Measurements from ENCODE around the gene ARRB1.
"Not testable (repeated sequence)": the region's sequence is repeated elsewhere in the genome, so short reads cannot be mapped to it uniquely, and the experiment has no call there.

The ARRB1 gene

GRCh38 chr11:75320643-75321042 is 30.8 kb downstream of the ARRB1 start:
- no peak for DNase-seq

DNA sequence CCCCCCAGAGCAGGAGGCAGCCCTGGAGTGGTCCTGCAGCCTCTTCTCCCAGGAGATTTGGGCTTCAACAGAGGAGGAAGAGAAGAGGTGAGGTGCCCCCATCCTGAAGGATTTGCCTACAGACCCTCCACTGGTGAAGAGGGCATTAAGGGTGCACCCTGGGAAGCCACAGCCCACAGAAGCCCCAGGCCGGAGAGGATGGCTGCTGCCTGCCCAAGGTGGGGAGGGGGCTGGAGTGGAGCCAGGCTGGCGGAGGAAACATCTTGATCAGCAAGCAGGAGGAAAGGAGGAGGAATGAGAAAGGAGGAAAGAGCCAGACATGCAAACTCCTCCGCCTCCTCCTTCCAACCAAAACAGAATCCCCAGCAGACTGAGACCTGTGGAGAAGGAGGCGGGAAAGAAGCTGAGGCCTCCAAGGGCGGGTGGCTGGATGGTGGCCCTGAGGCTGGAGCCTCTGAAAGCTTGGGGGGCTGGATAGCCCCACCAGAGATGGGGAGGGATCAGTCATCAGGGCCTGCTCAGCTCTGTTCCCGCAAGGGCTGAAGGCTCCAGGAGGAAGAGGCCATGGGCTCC is 31.3 kb downstream of the ARRB1 start:
- no peak for DNase-seq

- no peak for DNase-seq
Observed at GRCh38 chr11:75319035-75319877, 32.2 kb downstream of the ARRB1 start.

DNA sequence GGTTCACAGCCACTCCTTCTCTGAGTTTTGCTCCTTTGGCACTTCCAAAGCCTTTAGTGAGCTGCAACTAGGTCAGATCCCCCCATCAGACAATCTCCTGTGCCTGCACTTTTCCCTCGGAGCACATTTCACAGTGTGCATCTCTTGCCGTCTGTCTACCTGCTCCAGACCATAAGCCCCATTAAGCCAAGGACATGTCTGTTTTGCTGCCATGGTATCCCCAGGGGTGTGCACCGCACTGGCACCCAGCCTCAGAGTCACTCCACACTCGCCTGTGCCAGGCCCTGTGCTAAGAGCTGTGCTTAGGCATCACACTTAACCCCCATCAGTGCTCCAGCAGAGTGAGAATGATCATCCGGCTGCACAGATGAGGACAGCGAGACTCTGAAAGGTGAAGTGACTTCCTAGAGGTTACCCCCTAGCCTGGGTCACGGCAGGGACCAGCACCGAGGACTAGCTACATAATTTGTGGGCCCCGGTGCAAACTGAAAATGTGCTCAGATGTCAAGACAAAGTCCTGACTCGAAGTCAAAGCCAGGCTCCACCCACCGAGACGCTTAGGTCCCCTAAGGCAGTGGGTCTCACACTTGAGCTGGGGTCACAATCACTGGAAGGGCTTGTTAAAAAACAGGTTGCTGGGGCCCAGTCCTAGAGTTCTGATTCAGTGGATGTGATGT is 33.9 kb downstream of the ARRB1 start:
- no peak for DNase-seq

- DNase-seq, result no peak
Observed at GRCh38 chr11:75315439-75315805, 36.0 kb downstream of the ARRB1 start.

DNA sequence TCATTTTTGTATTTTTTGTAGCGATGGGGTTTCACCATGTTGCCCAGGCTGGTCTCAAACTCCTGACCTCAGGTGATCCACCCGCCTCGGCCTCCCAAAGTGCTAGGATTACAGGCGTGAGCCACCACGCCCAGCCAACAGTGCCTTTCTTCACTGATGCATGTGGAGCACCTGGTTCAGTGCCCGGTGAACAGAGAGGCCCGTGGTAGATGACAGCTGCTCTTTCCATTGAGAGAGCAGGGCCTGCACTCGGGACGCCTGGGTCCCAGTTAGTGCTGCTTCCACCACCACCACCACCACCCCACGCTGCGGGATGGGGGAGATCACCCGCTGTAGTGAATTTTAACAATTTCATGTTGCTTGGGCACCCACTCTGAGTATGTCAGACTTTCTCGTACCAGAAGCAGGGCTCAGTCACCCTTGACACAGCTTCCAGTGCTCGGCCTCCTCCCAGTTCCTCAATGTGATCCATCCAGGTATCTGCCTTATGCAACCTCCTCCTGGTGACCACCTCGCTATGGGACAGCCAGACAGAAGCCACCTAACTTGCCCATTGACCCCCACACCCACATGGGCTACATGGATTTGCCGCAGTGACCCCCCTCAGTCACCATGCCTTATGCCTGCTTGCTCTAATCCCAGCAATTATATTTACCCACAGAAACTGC is 36.6 kb downstream of the ARRB1 start:
- DNase-seq, result no peak

DNA sequence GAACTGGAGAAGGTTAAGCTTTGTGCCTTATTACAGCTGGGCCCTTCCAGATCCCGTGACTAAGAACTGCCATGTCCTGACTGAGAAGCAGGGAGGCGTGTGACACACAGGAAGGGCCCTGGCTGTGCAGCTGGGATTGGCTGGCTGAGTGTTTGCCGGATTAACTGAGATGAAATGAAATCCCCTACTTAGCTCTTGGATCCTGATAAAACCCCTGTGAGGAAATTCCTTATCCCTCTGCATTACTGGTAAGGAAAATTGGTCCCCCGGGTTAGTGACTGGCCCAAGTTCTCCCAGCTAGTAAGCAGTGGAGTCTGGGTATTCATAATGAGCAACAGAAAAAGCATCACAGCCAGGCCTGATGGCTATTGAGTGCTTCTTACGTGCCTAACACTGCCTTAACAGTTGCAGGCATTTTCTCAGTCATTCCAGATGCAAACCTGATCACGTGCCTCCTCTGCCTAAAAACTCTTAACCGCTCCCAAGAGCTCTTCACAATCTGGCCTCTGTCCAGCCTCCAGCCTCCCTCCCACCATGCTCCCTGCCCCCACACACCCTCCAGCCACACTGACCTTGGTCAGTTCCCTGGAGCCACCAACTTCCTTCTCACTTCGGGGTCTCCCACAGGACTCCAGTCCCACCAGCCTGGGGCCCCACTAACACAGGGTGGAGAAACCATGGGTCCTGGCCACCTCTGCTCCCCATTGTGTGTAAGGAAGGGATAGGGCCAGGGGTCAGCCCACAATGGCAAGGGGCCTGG is 37.8 kb downstream of the ARRB1 start:
- no peak for DNase-seq

GRCh38 chr11:75312346-75312745 is 39.1 kb downstream of the ARRB1 start:
- no peak for DNase-seq

DNA sequence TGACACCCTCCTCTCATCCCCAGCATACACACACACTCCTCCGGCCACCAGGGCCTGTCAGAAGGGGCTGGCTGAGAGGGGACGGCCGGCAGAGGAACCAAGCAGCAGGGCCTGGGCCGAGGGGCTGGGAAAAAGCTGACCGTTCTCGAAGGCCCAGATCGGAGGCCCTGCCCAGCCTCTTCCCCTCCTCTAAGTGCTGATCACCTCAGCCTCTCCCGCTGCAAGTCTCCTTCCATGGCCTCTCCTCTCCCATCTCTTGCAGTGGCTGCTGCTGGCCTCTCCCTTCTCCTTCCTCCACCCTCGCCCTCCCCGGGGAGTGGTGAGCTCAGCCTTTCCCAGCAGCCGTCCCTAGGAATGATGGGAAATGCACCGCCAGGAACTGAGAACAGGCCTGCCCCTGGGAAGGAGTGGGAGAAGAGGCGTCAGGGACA is 39.6 kb downstream of the ARRB1 start:
- no peak for DNase-seq

DNA sequence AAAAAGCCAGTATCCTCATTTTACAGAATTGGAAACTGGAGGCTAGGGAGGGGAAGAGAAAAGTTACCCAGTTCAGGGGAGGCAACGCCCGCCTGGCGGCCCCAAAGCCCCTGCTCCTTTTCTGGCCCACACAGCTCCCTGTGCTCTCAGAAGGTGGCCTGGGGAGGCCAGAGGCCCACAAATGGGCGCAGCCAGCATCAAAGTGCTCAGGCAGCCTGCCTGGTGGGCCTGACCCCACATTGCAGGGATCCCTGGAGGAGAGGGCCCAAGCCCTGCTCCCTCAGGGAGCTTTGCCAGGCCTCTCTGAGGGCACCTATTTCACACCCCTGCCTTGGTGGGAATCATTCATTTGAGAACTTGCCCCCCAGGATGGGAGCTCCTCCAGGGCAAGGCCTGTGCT is 42.5 kb downstream of the ARRB1 start:
- no peak for DNase-seq

DNA sequence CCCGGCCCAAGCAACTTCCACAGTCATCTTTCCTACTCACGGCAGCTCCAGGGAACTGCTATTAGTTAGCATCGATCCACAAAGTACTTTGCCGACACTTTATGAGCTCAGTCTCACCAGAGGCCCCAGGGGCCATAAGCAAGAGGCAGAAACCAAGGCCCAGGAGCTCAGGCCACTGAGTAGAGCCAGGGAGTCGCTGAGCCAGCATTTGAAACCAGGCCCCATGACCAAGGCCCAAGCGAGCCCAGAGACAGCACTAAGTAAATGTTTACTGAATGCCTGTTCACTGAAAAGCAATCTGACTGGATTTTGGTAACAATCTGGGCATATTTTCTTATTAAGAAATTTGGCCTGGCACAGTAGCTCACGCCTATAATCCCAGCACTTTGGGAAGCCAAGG is 43.3 kb downstream of the ARRB1 start:
- no peak for DNase-seq

GRCh38 chr11:75307058-75307457 is 44.4 kb downstream of the ARRB1 start:
- DNase-seq, result no peak

DNA sequence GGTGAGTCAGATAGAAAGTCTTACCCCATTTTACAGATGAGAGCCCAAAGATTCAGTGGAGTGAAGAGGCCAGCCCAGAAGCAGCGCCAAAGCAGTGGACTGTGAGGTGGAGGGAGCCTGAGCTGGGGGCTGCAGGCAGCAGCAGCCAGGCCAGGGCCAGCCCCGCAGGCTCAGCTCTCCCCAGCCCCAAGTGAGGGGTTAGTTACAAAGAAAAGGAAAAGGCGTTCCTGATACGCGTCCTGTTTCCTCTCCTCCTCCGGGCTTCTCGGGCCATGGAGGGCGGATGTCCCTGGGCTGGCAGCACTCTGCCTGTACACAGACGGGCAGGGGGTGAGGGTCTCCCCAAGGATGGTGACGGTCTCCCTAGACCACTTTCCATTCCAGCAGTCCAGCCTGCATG is 44.9 kb downstream of the ARRB1 start:
- no peak for DNase-seq

DNA sequence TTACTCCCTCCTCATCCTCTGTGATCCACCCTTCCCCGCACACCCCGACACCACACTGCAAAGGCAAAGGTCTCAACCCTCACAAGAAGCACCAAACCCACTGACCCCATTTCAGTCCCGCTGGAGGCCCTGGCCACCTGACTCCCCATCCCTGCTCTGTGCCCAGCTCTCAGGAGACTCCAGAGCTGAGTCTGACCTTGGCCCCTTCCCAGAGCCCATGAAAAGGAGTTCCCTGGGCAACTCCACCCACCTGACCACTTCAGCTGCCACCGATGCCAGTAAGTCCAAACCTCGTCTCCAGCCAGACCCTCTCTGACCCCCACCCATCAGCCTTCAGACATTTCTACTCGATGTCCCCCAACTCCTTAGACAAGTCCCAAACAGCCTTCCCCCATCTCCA is 45.5 kb downstream of the ARRB1 start:
- no peak for DNase-seq

GRCh38 chr11:75305452-75305851 is 46.0 kb downstream of the ARRB1 start:
- DNase-seq, result no peak

DNA sequence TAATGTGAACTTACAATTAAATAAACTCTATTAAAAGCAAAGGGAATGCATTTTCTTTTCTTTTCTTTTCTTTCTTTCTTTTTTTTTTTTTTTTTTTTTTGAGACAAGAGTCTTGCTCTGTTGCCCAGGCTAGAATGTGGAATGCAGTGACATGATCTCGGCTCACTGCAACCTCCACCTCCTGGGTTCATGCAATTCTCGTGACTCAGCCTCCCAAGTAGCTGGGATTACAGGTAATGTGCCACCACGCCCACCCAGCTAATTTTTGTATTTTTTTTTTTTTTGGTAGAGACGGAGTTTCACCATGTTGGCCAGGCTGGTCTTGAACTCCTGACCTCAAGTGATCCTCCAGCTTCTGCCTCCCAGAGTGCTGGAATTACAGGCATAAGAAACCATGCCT is 46.5 kb downstream of the ARRB1 start:
- not testable (repeated sequence) for DNase-seq

GRCh38 chr11:75303544-75304224 is 47.8 kb downstream of the ARRB1 start:
- DNase-seq, result no peak

DNA sequence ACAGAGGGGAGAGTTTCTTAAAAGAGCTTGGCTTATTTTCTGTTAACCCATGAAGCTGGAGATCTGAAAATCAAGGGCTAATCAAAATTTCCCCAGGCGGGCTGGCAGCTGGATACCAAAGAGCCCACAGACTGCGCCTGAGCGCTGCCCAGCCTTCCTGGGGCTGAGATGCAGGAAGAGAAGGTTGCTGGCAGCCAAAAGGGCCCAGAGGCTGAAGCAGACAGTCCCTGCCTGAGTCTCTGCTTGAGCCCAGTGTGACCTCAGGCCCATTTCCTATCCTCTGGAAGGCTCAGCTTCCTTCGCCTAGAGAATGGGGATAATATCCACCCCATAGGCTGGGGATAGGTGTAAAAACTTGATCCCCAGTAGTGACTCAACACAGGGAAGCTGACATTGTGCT is 49.1 kb downstream of the ARRB1 start:
- no peak for DNase-seq

DNA sequence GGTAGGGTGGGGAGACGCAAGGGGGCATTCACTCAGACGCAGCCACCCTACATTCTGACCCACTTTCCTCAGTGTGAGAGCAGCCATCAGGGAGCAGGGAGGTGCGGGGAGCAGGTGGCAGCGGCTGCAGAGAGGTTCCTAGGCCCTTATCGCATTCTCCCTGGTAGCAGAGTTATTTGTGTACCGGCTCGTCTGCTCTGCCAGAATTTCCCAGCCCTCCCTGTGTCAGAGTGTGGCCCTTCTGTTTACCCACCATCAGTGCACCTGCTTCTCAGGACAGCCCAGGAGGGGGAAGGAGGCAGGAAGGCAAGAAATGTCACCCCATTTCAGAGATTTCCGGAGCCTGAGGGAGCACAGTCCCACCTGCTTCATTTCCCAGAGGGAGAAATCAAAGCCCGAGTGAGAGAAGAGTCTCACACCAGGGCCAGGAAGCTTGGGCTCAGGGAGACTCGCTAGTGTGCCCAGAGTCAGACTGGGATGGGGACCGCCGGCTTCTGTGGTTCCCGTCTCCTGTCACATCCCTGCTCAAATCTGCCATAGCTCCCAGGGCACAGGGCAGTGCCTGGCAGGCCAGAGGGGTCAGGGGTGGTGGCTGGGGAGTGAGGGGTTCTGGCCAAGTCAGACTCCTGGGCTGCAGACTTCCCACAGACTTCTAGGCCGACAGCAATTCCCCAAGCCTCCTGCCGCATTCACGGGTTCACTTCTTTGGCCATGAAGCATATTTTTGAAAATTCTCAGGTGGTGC is 49.7 kb downstream of the ARRB1 start:
- DNase-seq, result no peak

GRCh38 chr11:75301131-75301530 is 50.3 kb downstream of the ARRB1 start:
- no peak for DNase-seq

DNA sequence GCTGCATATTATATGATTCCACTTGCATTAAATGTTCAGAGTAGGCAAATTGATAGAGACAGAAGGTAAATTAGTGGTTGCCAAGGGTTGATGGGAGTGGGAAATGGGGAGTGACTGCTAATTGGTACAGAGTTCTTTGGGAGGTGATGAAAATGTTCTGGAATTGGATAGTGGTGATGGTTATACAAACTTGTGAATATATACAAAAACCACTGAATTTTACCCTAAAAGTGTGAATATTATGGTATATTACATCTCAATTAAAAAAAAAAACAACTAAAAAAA is 52.5 kb downstream of the ARRB1 start:
- DNase-seq, result no peak
